OCI-M2 (cell line): ENCODE results near the gene EIF5B.

Experiments used
- DNase-seq: peaks from one replicate; lab custom pipeline; 2025; ENCODE audit not compliant: unreplicated experiment; lab: John Stamatoyannopoulos, UW

The EIF5B gene

DNA sequence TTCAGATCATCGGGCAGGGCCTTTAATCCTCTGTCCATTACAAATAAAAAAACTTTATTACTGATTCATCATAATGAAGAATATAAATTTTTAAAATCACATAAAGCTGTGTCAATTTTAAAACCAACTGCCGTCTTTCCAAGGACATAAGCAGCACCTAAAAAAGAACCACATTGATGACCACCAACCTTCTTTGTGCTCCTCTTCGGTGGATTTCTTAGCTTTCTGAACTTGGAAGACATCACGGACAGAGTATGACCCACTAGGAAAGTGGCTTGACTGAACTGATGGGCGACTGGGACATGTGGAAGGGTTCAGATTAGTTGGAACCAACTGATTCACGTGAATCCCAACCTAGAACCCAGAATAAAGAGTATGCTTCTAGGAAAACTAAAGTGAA is 68.9 kb downstream of the EIF5B start:
- no peak for DNase-seq

GRCh38 chr2:99410276-99410675 is 73.1 kb downstream of the EIF5B start:
- DNase-seq = no peak

DNA sequence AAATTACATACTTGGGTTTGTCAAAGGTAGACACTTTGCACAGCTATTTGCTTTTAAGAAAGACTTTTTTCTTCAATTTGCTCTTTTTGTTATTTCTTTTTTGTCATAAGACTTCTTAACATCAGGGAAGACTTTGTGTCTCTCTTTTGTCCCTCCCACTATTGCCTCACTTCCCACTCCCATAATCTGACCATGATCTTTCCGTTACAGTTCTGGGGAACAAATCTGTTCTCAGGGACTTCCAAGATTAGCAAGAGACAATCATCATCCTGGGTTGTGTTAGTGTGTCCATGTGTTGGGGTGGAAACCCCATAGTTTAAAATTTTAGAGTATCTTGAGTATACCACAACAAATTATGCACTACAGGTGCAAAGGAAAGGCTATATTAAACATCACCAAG is 77.4 kb downstream of the EIF5B start:
- no peak for DNase-seq

GRCh38 chr2:99417396-99417795 is 80.2 kb downstream of the EIF5B start:
- DNase-seq = no peak

DNA sequence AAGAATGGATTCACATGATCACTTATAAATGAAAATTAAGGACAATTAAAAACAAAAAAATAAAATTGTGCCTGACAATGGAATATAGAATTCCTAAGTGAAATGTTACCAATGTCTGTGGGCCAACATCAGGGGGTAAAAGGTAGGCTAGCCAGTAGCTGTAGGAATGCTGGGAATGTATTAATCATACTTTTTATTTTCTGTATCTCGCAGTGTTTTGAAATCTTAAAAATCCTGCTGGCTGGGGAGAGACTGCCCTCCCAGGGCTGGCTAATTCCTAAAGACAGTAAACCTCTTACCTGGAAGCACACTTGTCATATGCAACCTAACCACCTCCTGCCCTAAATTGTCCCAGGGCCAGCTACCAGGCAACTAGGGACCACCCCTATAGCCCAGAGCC is 82.8 kb downstream of the EIF5B start:
- no peak for DNase-seq

- DNase-seq = no peak
Measured at GRCh38 chr2:99420751-99421299, 83.6 kb downstream of the EIF5B start.

DNA sequence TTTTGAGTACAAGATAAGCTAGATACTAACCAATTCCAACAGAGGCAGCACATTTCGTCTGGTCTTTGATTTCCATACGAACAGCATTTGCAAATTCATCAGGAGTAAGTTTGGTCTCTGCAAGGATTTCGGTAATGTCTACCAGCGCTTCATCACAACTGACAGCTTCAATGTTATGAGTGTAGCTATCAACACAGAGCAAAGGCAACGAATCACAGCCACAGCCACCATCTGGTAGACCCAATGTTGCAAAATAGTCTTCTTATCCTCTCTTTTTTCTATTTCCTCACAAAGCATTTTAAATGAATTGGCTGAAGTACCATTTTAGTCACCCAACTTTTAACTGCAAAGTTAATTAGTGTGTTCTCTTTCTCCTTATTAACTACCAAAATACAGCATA is 84.3 kb downstream of the EIF5B start:
- DNase-seq = no peak

GRCh38 chr2:99422599-99422998 is 85.4 kb downstream of the EIF5B start:
- no peak for DNase-seq

GRCh38 chr2:99424371-99424770 is 87.2 kb downstream of the EIF5B start:
- no peak for DNase-seq

GRCh38 chr2:99425022-99425421 is 87.8 kb downstream of the EIF5B start:
- DNase-seq = no peak

DNA sequence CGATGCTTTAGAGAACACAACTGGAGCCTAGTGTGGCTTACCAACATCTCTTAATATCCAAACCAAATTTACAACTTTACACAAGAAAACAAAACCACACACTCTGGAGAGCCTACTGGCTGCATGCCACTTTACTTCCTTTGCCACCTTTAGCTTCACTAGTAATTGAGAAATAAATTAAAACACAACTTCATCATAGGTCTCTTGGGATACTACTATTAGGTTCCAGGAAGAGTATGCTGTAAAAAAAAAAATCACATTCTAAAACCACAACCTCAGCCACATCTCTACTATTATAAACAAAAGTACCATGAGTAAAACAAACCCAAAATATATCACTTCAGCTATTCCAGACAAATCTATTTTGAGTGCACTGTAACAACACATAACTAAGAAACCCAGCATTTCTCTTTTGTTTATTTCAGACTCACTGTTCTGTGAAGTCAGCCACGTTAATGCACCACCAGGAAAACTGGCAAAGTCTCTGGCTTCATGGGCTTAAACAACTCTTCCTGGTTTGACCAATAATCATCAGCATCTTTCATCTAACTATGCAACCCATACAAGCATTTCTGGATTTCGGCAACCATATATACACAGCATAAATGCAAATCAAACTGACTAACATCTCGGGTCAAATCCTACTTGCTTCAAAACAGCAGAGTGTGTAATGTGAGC is 93.6 kb downstream of the EIF5B start:
- no peak for DNase-seq

- no peak for DNase-seq
Measured at GRCh38 chr2:99431587-99432275, 94.5 kb downstream of the EIF5B start.

GRCh38 chr2:99433340-99433739 is 96.2 kb downstream of the EIF5B start:
- no peak for DNase-seq

- DNase-seq = no peak
Measured at GRCh38 chr2:99436874-99437273, 99.7 kb downstream of the EIF5B start.

DNA sequence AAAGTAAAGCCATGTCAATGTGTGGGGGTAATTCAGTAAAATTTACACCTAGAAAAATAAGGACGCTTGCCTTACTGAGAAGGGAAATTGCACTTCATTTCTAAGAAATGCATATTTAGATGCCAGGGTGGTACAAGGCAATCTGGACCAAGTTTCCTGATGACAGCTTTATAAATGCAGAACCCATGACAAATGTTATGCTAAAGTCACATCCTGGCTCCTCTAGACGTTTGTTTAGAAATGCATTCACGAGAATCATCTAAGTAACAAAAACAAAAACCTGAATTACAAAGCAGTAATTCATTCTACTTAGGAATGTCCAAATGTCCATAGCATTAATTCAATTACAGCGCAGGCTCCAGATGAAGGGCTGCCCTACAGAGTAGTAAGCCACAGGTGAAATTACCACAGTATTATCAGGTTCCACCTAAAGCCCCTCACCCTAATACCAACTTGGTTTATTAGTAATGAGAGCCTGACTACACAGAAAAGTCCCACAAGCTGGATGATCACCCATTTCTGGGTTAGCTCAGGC is 102.8 kb downstream of the EIF5B start:
- no peak for DNase-seq

- DNase-seq = no peak
Measured at GRCh38 chr2:99442837-99443236, 105.6 kb downstream of the EIF5B start.

GRCh38 chr2:99444222-99444621 is 107.0 kb downstream of the EIF5B start:
- DNase-seq = no peak

DNA sequence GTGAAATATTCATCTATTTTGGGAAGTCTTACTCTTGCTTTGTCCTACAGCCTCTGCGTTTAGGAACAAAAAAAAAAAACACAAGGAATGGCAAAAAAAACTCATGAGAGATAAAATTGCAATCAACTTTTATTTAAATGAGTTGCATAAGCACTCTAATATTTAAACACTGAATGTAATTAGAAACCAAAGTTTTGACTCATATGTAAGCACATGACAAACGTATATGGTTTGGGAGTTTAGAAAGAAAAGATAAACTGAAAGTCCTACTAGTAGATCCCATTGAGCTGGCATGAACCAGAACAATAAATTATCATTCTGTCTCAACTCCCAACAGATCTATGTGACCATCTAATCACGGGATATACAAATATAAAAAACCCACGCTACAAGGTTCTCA is 107.9 kb downstream of the EIF5B start:
- DNase-seq = no peak

DNA sequence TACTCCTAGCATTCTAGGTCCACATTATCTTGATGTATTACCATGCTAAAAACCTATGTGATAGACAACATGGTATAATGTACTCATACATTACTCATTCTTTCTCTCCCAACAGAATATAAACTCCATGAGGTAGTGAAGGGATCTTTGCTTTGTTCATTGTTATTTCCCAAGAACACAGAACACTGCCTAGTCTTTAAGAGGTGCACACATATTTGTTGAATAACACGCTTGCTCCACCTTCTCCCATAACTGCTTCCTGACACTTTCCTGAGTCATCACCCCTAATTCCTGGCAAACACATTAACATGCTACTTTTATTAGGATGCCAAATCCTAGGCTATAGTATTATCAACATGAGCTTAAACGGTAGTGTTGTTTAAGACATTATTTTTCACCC is 111.4 kb downstream of the EIF5B start:
- no peak for DNase-seq

- no peak for DNase-seq
Measured at GRCh38 chr2:99450199-99450598, 113.0 kb downstream of the EIF5B start.
